Measurements from ENCODE around the gene HOOK1.

GRCh38 chr1:59903141-59903754, 88.5 kb downstream of the HOOK1 start:
- no peak for TF ChIP-seq ZBTB14 (CRISPR knock-in tag; IDR thresholded peaks at IDR 0.05)
- no peak for TF ChIP-seq ZNF331 (CRISPR knock-in tag; IDR thresholded peaks at IDR 0.05)
- TF ChIP-seq ZNF770 (CRISPR knock-in tag; IDR thresholded peaks at IDR 0.05): no peak
- no peak for TF ChIP-seq RAD51 (IDR thresholded peaks at IDR 0.05; ENCODE audit: borderline replicate concordance)
- no peak for TF ChIP-seq MXI1 (IDR thresholded peaks at IDR 0.05; ENCODE audit: borderline replicate concordance, low read depth, low read length)
- TF ChIP-seq POLR2AphosphoS5 (IDR thresholded peaks at IDR 0.05; ENCODE audit: low read depth, low read length): no peak
- no peak for TF ChIP-seq KDM1A (CRISPR knock-in tag; IDR thresholded peaks at IDR 0.05)
- TF ChIP-seq SMARCC2 (IDR thresholded peaks at IDR 0.05): no peak
- no peak for TF ChIP-seq E2F2 (CRISPR knock-in tag; IDR thresholded peaks at IDR 0.05; ENCODE audit: borderline replicate concordance)
- TF ChIP-seq CBX5 (CRISPR knock-in tag; IDR thresholded peaks at IDR 0.05; ENCODE audit: borderline replicate concordance): no peak
- TF ChIP-seq ZNF431 (CRISPR knock-in tag; IDR thresholded peaks at IDR 0.05; ENCODE audit: borderline replicate concordance, low read depth): no peak
- TF ChIP-seq GTF2F1 (IDR thresholded peaks at IDR 0.05; ENCODE audit: low read length): no peak
- TF ChIP-seq ZNF343 (CRISPR knock-in tag; IDR thresholded peaks at IDR 0.05): no peak
- no peak for TF ChIP-seq ZBTB7A (CRISPR knock-in tag; IDR thresholded peaks at IDR 0.05)

All from HepG2 (cell line).